IMR-90 (cell line): ENCODE measurements around the gene PRDM5. TPM values are rescaled to one million over a fixed set of nuclear protein-coding genes. Genes with fewer than 3 reads are reported as not detected.

ENCODE experiments used
- ATAC-seq: fragments of 200-7000 bp; cut with Tn5 transposase; 2 replicates; pipeline ENCODE4 v1.9.1; 2020; ENCODE audit warnings: low read depth, mild to moderate bottlenecking, moderate library complexity
- BruUV-seq: library from RNA; stranded (reverse); fragments of 400-500 nt; replicated peaks from 2 replicates; lab custom pipeline; 2021; lab: Mats Ljungman, UMichigan
- CTCF ChIA-PET: fragments of 300-600 bp; formaldehyde crosslinking; extraction: SDS; loops from one replicate; lab custom pipeline; 2021; ENCODE audit warnings: antibody characterized with exemption; lab: Yijun Ruan, JAX
- POLR2A ChIA-PET: fragments of 300-600 bp; sonication (Branson Sonifier 250); formaldehyde crosslinking; loops from one replicate; lab custom pipeline; 2022; ENCODE audit warnings: antibody characterized with exemption; ENCODE audit not compliant: unreplicated experiment; lab: Charles Lee
- DNase-seq: peaks from one replicate; pipeline ENCODE4 v3.0.0; 2013
- H2AFZ ChIP-seq: replicated peaks from 2 replicates; pipeline ENCODE3; 2013; ENCODE audit warnings: low read length, mild to moderate bottlenecking; ENCODE audit not compliant: poor library complexity
- H2AK5ac ChIP-seq: 2 replicates; pipeline ENCODE4 v1.6.1; 2013; ENCODE audit warnings: low read depth, low read length, inconsistent platforms
- H2AK9ac ChIP-seq: replicated peaks from 2 replicates; pipeline ENCODE3; 2013; ENCODE audit warnings: mild to moderate bottlenecking, low read depth, low read length, moderate library complexity; ENCODE audit not compliant: poor library complexity
- H2BK120ac ChIP-seq: 2 replicates; pipeline ENCODE4 v1.6.1; 2013; ENCODE audit warnings: low read depth, low read length, inconsistent platforms
- H2BK15ac ChIP-seq: 3 replicates; pipeline ENCODE4 v1.6.1; 2013; ENCODE audit warnings: low read depth, low read length, inconsistent platforms
- H2BK20ac ChIP-seq: 2 replicates; pipeline ENCODE4 v1.6.1; 2013; ENCODE audit warnings: low read depth, mild to moderate bottlenecking, inconsistent platforms, low read length, moderate library complexity
- H2BK5ac ChIP-seq: 2 replicates; pipeline ENCODE4 v1.6.1; 2013; ENCODE audit warnings: mild to moderate bottlenecking, low read depth, low read length, inconsistent platforms; ENCODE audit not compliant: poor library complexity, severe bottlenecking
- H3K14ac ChIP-seq: replicated peaks from 2 replicates; pipeline ENCODE4 v1.6.1; 2013; ENCODE audit warnings: low read depth, low read length, inconsistent platforms
- H3K18ac ChIP-seq: 2 replicates; pipeline ENCODE4 v1.6.1; 2013; ENCODE audit warnings: low read depth, low read length, control low read depth
- H3K23ac ChIP-seq: 2 replicates; pipeline ENCODE4 v1.6.1; 2013; ENCODE audit warnings: low read depth, low read length, inconsistent platforms
- H3K27ac ChIP-seq: 2 replicates; pipeline ENCODE4 v1.5.1; 2013; ENCODE audit warnings: mild to moderate bottlenecking, control low read depth, low read length; ENCODE audit not compliant: insufficient read depth
- H3K27me3 ChIP-seq: 2 replicates; pipeline ENCODE4 v1.6.1; 2013; ENCODE audit warnings: low read length; ENCODE audit not compliant: control insufficient read depth, insufficient read depth
- H3K36me3 ChIP-seq: 2 replicates; pipeline ENCODE4 v1.6.1; 2013; ENCODE audit warnings: low read length, mixed read lengths; ENCODE audit not compliant: control insufficient read depth, insufficient read depth
- H3K4ac ChIP-seq: 2 replicates; pipeline ENCODE4 v1.6.1; 2013; ENCODE audit warnings: low read depth, low read length, inconsistent platforms
- H3K4me1 ChIP-seq: 2 replicates; pipeline ENCODE4 v1.6.1; 2013; ENCODE audit warnings: low read length, mixed read lengths; ENCODE audit not compliant: control insufficient read depth, insufficient read depth
- H3K4me2 ChIP-seq: 2 replicates; pipeline ENCODE4 v1.6.1; 2013; ENCODE audit warnings: low read depth, mild to moderate bottlenecking, control low read depth, low read length, moderate library complexity
- H3K4me3 ChIP-seq: 2 replicates; pipeline ENCODE4 v1.5.1; 2013; ENCODE audit warnings: low read depth, mild to moderate bottlenecking, control low read depth, low read length, moderate library complexity; ENCODE audit not compliant: insufficient read depth
- H3K56ac ChIP-seq: 2 replicates; pipeline ENCODE4 v1.6.1; 2013; ENCODE audit warnings: low read length, inconsistent platforms; ENCODE audit not compliant: insufficient read depth; ENCODE audit errors: extremely low read depth
- H3K79me1 ChIP-seq, 2 experiments: 2 replicates each; pipeline ENCODE4 v1.6.1; 2013; ENCODE audit warnings: low read length in 2 of 2, inconsistent platforms in 1 of 2, low read depth in 1 of 2
- H3K9ac ChIP-seq: 2 replicates; pipeline ENCODE4 v1.6.1; 2013; ENCODE audit warnings: low read depth, low read length, control low read depth
- H3K9me1 ChIP-seq: 2 replicates; pipeline ENCODE4 v1.6.1; 2013; ENCODE audit warnings: low read length, inconsistent platforms; ENCODE audit not compliant: insufficient read depth
- H3K9me3 ChIP-seq: 2 replicates; pipeline ENCODE4 v1.6.1; 2013; ENCODE audit warnings: low read length; ENCODE audit not compliant: control insufficient read depth, insufficient read depth
- H4K20me1 ChIP-seq: 2 replicates; pipeline ENCODE4 v1.6.1; 2013; ENCODE audit warnings: low read length, inconsistent platforms; ENCODE audit not compliant: insufficient read depth
- H4K5ac ChIP-seq: 2 replicates; pipeline ENCODE4 v1.6.1; 2013; ENCODE audit warnings: mild to moderate bottlenecking, low read depth, low read length, control low read depth
- H4K8ac ChIP-seq, 2 experiments: 2 replicates each; pipeline ENCODE4 v1.6.1; 2013; ENCODE audit warnings: low read depth in 2 of 2, low read length in 2 of 2, control low read depth in 1 of 2, inconsistent platforms in 1 of 2
- H4K91ac ChIP-seq: 2 replicates; pipeline ENCODE4 v1.6.1; 2013; ENCODE audit warnings: low read depth, low read length, inconsistent platforms; ENCODE audit not compliant: insufficient read depth
- BHLHE40 ChIP-seq: fragments of 150-350 bp; IDR thresholded peaks from 2 replicates; pipeline ENCODE4 v1.6.1; 2016; ENCODE audit warnings: mild to moderate bottlenecking, low read depth, low read length
- CEBPB ChIP-seq: IDR thresholded peaks from 2 replicates; pipeline ENCODE4 v1.6.1; 2012; ENCODE audit warnings: low read depth, low read length, improper control_type of control experiment
- CHD1 ChIP-seq: IDR thresholded peaks from 2 replicates; pipeline ENCODE4 v1.6.1; 2012; ENCODE audit warnings: low read depth, low read length, improper control_type of control experiment
- CTCF ChIP-seq: conservative IDR thresholded peaks from 2 replicates; pipeline ENCODE4 v1.5.1; 2012; ENCODE audit warnings: mild to moderate bottlenecking, low read depth, low read length, improper control_type of control experiment
- ELK1 ChIP-seq: fragments of 150-350 bp; IDR thresholded peaks from 2 replicates; pipeline ENCODE4 v1.6.1; 2016; ENCODE audit warnings: low read depth, mild to moderate bottlenecking, low read length, moderate library complexity, borderline replicate concordance
- FOS ChIP-seq: fragments of 150-350 bp; IDR thresholded peaks from 2 replicates; pipeline ENCODE4 v1.6.1; 2016; ENCODE audit warnings: low read depth, low read length
- MAFK ChIP-seq: IDR thresholded peaks from 2 replicates; pipeline ENCODE4 v1.6.1; 2012; ENCODE audit warnings: low read depth, low read length, improper control_type of control experiment
- MAZ ChIP-seq: IDR thresholded peaks from 2 replicates; pipeline ENCODE4 v1.6.1; 2012; ENCODE audit warnings: low read depth, mild to moderate bottlenecking, low read length, improper control_type of control experiment, moderate library complexity, borderline replicate concordance
- MXI1 ChIP-seq: IDR thresholded peaks from 2 replicates; pipeline ENCODE4 v1.6.1; 2012; ENCODE audit warnings: low read depth, mild to moderate bottlenecking, low read length, moderate library complexity, borderline replicate concordance
- NFE2L2 ChIP-seq: fragments of 150-350 bp; IDR thresholded peaks from 2 replicates; pipeline ENCODE4 v1.6.1; 2016; ENCODE audit warnings: low read depth, mild to moderate bottlenecking, low read length
- POLR2A ChIP-seq: IDR thresholded peaks from 2 replicates; pipeline ENCODE4 v1.6.1; 2012; ENCODE audit warnings: mild to moderate bottlenecking, low read depth, low read length
- RAD21 ChIP-seq: IDR thresholded peaks from 2 replicates; pipeline ENCODE4 v1.6.1; 2012; ENCODE audit warnings: low read length, improper control_type of control experiment
- RCOR1 ChIP-seq: IDR thresholded peaks from 2 replicates; pipeline ENCODE4 v1.6.1; 2012; ENCODE audit warnings: mild to moderate bottlenecking, low read length, improper control_type of control experiment; ENCODE audit not compliant: insufficient replicate concordance
- RFX5 ChIP-seq: IDR thresholded peaks from 2 replicates; pipeline ENCODE4 v1.8.0; 2012; ENCODE audit warnings: low read depth, mild to moderate bottlenecking, low read length, moderate library complexity
- SMC3 ChIP-seq: fragments of 150-350 bp; IDR thresholded peaks from 2 replicates; pipeline ENCODE4 v1.6.1; 2016; ENCODE audit warnings: low read depth, mild to moderate bottlenecking, antibody characterized with exemption, low read length, moderate library complexity
- USF2 ChIP-seq: fragments of 150-350 bp; IDR thresholded peaks from 2 replicates; pipeline ENCODE4 v1.6.1; 2017; ENCODE audit warnings: mild to moderate bottlenecking, antibody characterized with exemption, low read length, low read depth
- WGBS, 2 experiments: methylation state at CpG; one replicate each; pipeline versions ENCODE4 v1.1.5 to v1.1.7; 2013; ENCODE audit warnings: missing lambda C conversion rate in 2 of 2; ENCODE audit not compliant: insufficient read length in 1 of 2; ENCODE audit errors: extremely low coverage in 2 of 2; 5-methylcytosine and 5-hydroxymethylcytosine counted together
- dilution Hi-C: fragments of 300-500 bp; cut with HindIII; formaldehyde crosslinking; loops from one replicate; pipeline ENCODE4 v1.14.3; 2018; ENCODE audit warnings: low sequenced_read_pairs; ENCODE audit not compliant: unreplicated experiment
- in situ Hi-C: fragments of 300-500 bp; cut with MboI; formaldehyde crosslinking; loops from 3 replicates; pipeline ENCODE4 v1.14.3; 2019; ENCODE audit warnings: low sequenced_read_pairs, inconsistent platforms, mixed read lengths
- intact Hi-C: fragments of 100-400 bp; cut with micrococcal nuclease; formaldehyde crosslinking; loops from 2 replicates; pipeline ENCODE4 v1.10.0; 2022
- polyA plus RNA-seq, 3 experiments: library from polyadenylated mRNA; depleted of rRNA; stranded (reverse); fragments of >200 nt; gene quantifications; 2 replicates each; pipeline ENCODE4 v1.2.3, GENCODE V29; 2012; ENCODE audit warnings: low replicate concordance in 1 of 3
- total RNA-seq: library from RNA; depleted of rRNA; stranded (reverse); fragments of >200 nt; gene quantifications from 2 replicates; pipeline ENCODE4 v1.2.3, GENCODE V29; 2012

The PRDM5 gene
- total and polyA plus RNA-seq, 2 of the 4 experiments (the other 2 are of a cell fraction), result 4.1 to 10.8 TPM

- Histone ChIP-seq H2BK5ac (no peak overlapping the region), H2BK20ac (no peak overlapping the region), H3K23ac (no peak overlapping the region), H3K36me3 (no peaks in the 10 kb centered on the region), H4K91ac (no peak overlapping the region), H3K4ac (no peak overlapping the region), H4K8ac (no peak overlapping the region), H3K27me3 (no peaks in the 10 kb centered on the region), H3K9ac (no peak overlapping the region), H4K20me1 (no peaks in the 10 kb centered on the region), H3K56ac (no peak overlapping the region), H2BK120ac (no peak overlapping the region), H3K4me1 (peaks cover 6% of the 10 kb centered on the region), H3K14ac (no peak overlapping the region), H4K5ac (no peak overlapping the region), H2AK9ac (no peak overlapping the region), H3K9me1 (peaks cover 3% of the 10 kb centered on the region; the same call in 1 of the 2 replicates), H3K79me1 (peaks cover 0 to 5% of the 10 kb centered on the region in 2 experiments; a peak in 1 of 4 replicates), H2AK5ac (no peak overlapping the region), H3K4me3 (no peak overlapping the region), H3K4me2 (no peak overlapping the region), H3K27ac (no peak overlapping the region), H2BK15ac (no peak overlapping the region), H3K18ac (no peak overlapping the region), H3K9me3 (no peaks in the 10 kb centered on the region), H2AFZ (no peak overlapping the region)
- ATAC-seq, result no peak
- WGBS, 2 experiments, result no CpG with 5 or more reads among the region's 2 CpGs
- no TSS peak for BruUV-seq
- intact Hi-C loops, result no loop called here
- CTCF ChIA-PET, result interaction anchor here (0.7 to 1.1 kb wide), 2 partner anchors 9 to 16 kb away, joined by 3 to 4 read pairs; no protein-coding TSS in a partner anchor
- in situ Hi-C loops, result no loop called here
- no peak for TF ChIP-seq FOS
- TF ChIP-seq RCOR1, result no peak
- TF ChIP-seq RAD21, result no peak
- no peak for TF ChIP-seq CHD1
- TF ChIP-seq MAZ, result no peak
- no peak for TF ChIP-seq MXI1
- no peak for TF ChIP-seq CEBPB
- TF ChIP-seq RFX5, result no peak
- no peak for TF ChIP-seq NFE2L2
- TF ChIP-seq ELK1, result no peak
- no peak for TF ChIP-seq USF2
- no peak for TF ChIP-seq BHLHE40
- TF ChIP-seq POLR2A, result no peak
- no peak for TF ChIP-seq SMC3
- no peak for TF ChIP-seq CTCF
- no peak for TF ChIP-seq MAFK
- DNase-seq, result no peak
- POLR2A ChIA-PET, result interaction anchor here (0.6 kb wide), 1 partner anchor 1350 kb away, joined by 3 read pairs; no protein-coding TSS in a partner anchor
- dilution Hi-C loops, result no loop called here
These were observed 78.0 kb downstream of the PRDM5 start for GRCh38 chr4:120844528-120844921.
